Small intestine (tissue), 7 donors: ENCODE data around the gene MOSPD3. TPM values are rescaled to one million over a fixed set of nuclear protein-coding genes. Genes with fewer than 3 reads are reported as not detected.

Source experiments
- DNase-seq, 2 donors: peaks; one replicate each; pipeline versions ENCODE4 v3.0.0 to v3.0.0-alpha.2; 2013
- FAIRE-seq: peaks from 2 replicates; lab custom pipeline; 2012; peaks lifted over from hg19 to GRCh38; lab: Jason Lieb, UNC
- H3K27ac ChIP-seq, 3 donors: one replicate each; pipeline ENCODE4 v1.5.1; 2013; ENCODE audit warnings: low read length in 2 of 3, mild to moderate bottlenecking in 2 of 3, control low read depth in 1 of 3, inconsistent platforms in 1 of 3, low read depth in 1 of 3, moderate library complexity in 1 of 3
- H3K27me3 ChIP-seq, 3 donors: one replicate each; pipeline ENCODE4 v1.6.1; 2013; ENCODE audit warnings: low read length in 3 of 3, inconsistent platforms in 1 of 3; ENCODE audit not compliant: control insufficient read depth in 3 of 3, insufficient read depth in 3 of 3
- H3K36me3 ChIP-seq, 3 donors: one replicate each; pipeline ENCODE4 v1.6.1; 2013; ENCODE audit warnings: low read length in 3 of 3, inconsistent platforms in 1 of 3, low read depth in 1 of 3, mild to moderate bottlenecking in 1 of 3, moderate library complexity in 1 of 3; ENCODE audit not compliant: control insufficient read depth in 3 of 3, insufficient read depth in 2 of 3
- H3K4me1 ChIP-seq, 3 donors: one replicate each; pipeline ENCODE4 v1.6.1; 2013; ENCODE audit warnings: low read length in 2 of 3, inconsistent platforms in 1 of 3, low read depth in 1 of 3, mild to moderate bottlenecking in 1 of 3, moderate library complexity in 1 of 3; ENCODE audit not compliant: control insufficient read depth in 3 of 3, insufficient read depth in 2 of 3
- H3K4me3 ChIP-seq, 3 donors: one replicate each; pipeline ENCODE4 v1.5.1; 2013; ENCODE audit warnings: low read length in 3 of 3, control low read depth in 1 of 3, inconsistent platforms in 1 of 3, low read depth in 1 of 3, mild to moderate bottlenecking in 1 of 3, moderate library complexity in 1 of 3
- H3K9me3 ChIP-seq, 2 donors: one replicate each; pipeline ENCODE4 v1.6.1; 2013; ENCODE audit warnings: low read depth in 1 of 2, low read length in 1 of 2; ENCODE audit not compliant: control insufficient read depth in 2 of 2, insufficient read depth in 1 of 2
- WGBS, 3 donors: extraction: QIAGEN DNeasy Blood & Tissue Kit; methylation state at CpG; one replicate each; pipeline ENCODE4 v1.1.7; 2013; 5-methylcytosine and 5-hydroxymethylcytosine counted together
- polyA plus RNA-seq, 4 donors: library from polyadenylated mRNA; stranded (reverse) in 3 of 4; unstranded in 1 of 4; fragments of 200-250 nt in 3 of 4; fragments of 120-200 nt in 1 of 4; gene quantifications; one replicate each; pipeline versions ENCODE4 v1.2.1 to v1.2.3, GENCODE V29; 2013
- donor health status: healthy with polysubstance abuse.
- donor health status: control.
- donor health status: control.
- donor health status: Bipolar disorder and iron deficiency.
- donor health status: healthy.

MOSPD3 gene
- polyA plus RNA-seq, 4 donors = 8.4 to 14.9 (median 10.6) TPM

DNA sequence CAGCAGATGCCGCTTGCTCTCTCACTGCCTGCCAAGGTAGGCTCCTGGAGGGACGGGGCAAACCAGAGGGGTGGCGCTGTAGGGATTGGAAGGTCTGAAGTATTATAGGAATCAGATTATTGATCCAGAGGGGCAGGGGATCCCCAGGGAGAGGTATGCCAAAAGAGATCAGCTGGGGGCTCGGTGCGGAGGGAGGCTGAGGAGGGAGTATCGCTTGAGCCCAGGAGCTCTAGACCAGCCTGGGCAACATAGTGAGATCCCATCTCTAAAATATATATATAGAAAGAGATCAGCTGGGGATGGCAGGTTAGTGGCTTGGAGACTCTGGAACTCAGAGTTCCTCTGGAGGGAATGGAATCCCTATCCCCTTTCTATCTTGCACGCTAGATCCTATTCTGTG, 17.2 kb upstream of the MOSPD3 start:
- Histone ChIP-seq H3K27ac (no peak overlapping the region), H3K4me1 (peaks cover 0 to 10% (median 0%) of the 10 kb centered on the region in 3 donors), H3K4me3 (no peak overlapping the region), H3K27me3 (peaks cover 0 to 2% (median 0%) of the 10 kb centered on the region in 3 donors), H3K36me3 (peaks cover 0 to 4% (median 0%) of the 10 kb centered on the region in 3 donors), H3K9me3 (no peaks in the 10 kb centered on the region)
- FAIRE-seq (no peak), DNase-seq (no peak)
- 92 to 96% (median 94%) methylated on average over 7 of the region's 7 CpGs for WGBS, 3 donors

DNA sequence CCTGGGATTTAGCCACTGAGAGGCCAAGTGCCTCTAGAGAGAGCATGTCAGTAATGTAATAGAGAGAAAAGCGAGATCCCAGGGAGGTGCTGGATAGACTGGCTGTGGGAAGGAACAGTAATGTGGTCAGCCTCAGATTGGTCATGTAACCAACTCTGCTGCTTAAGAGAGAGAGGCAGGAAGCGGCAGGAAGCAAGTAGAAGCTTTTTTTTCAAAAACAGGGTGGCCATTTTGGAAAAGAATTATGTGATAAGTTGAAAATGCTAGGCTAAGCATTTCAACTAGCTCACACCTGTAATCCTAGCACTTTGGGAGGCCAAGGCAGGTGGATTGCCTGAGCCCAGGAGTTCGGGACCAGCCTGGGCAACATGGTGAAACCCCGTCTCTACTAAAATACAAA, 13.9 kb upstream of the MOSPD3 start:
- Histone ChIP-seq H3K27me3 (peaks cover 0 to 11% (median 0%) of the 10 kb centered on the region in 3 donors), H3K9me3 (no peaks in the 10 kb centered on the region), H3K36me3 (peaks cover 0 to 2% (median 0%) of the 10 kb centered on the region in 3 donors), H3K27ac (no peak overlapping the region), H3K4me1 (peaks cover 0 to 7% (median 6%) of the 10 kb centered on the region in 3 donors), H3K4me3 (no peak overlapping the region)
- FAIRE-seq (no peak), DNase-seq (no peak)
- WGBS, 3 donors = 87 to 95% (median 90%) methylated on average over 4 of the region's 4 CpGs

DNA sequence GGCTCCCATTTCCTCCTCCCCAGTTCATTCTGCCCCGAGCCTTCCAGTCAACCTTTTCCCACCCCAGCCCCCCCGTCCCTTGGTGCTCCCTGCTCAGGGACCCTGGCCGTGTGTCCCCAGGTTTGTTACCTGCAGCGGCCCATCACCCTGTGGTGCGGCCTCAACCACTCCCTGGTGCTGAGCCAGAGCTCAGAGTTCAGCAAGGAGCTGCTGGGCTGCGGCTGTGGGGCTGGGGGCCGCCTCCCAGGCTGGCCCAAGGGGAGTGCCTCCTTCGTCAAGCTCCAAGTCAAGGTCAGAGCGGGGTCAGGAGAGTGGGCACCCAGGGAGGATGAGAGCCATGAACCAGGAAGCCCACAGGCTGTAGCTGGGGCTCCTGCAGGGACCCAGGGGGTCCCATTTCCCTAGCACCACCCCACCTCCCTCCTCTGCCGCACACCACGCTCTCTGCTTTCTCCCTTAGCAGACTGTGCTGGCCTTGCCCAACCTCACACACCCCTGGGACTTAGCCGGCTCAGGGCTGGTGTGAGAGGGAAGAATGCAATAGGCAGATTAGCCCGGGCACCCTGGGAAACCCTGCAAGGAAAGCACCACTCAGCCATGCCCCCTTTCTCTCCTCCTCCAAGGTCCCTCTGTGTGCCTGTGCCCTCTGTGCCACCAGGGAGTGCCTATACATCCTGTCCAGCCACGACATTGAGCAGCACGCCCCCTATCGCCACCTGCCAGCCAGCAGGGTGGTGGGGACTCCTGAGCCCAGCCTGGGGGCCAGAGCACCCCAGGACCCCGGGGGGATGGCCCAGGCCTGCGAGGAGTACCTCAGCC, 12.2 kb upstream of the MOSPD3 start:
- Histone ChIP-seq H3K27ac (no peak overlapping the region), H3K9me3 (no peaks in the 10 kb centered on the region), H3K36me3 (no peaks in the 10 kb centered on the region), H3K4me3 (no peak overlapping the region), H3K27me3 (peaks cover 0 to 26% (median 0%) of the 10 kb centered on the region in 3 donors), H3K4me1 (peaks cover 0 to 22% (median 6%) of the 10 kb centered on the region in 3 donors)
- DNase-seq (peak in 1 of 2 donors; percentile 42), FAIRE-seq (no peak)
- 31 to 61% (median 51%) methylated on average over 18 of the region's 18 CpGs for WGBS, 3 donors

DNA sequence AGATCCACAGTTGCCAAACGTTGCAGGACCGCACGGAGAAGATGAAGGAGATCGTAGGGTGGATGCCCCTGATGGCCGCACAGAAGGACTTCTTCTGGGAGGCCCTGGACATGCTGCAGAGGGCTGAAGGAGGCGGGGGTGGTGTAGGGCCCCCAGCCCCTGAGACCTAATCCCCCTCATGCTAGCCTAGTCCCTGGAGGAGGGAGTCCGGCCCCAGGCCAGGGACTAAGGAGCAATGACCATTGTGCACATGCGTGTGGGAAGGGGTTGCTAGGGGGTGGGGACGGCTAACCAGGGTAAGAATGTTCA, 11.7 kb upstream of the MOSPD3 start:
- peaks cover 0 to 31% (median 0%) of the 10 kb centered on the region in 3 donors for H3K27me3 ChIP-seq
- H3K4me3 ChIP-seq = no peak overlapping the region
- WGBS, 3 donors = 77 to 91% (median 79%) methylated on average over 9 of the region's 9 CpGs
- peaks cover 0 to 27% (median 6%) of the 10 kb centered on the region in 3 donors for H3K4me1 ChIP-seq
- H3K36me3 ChIP-seq = no peaks in the 10 kb centered on the region
- H3K9me3 ChIP-seq = no peaks in the 10 kb centered on the region
- FAIRE-seq = no peak
- no peak overlapping the region for H3K27ac ChIP-seq
- DNase-seq = no peak

DNA sequence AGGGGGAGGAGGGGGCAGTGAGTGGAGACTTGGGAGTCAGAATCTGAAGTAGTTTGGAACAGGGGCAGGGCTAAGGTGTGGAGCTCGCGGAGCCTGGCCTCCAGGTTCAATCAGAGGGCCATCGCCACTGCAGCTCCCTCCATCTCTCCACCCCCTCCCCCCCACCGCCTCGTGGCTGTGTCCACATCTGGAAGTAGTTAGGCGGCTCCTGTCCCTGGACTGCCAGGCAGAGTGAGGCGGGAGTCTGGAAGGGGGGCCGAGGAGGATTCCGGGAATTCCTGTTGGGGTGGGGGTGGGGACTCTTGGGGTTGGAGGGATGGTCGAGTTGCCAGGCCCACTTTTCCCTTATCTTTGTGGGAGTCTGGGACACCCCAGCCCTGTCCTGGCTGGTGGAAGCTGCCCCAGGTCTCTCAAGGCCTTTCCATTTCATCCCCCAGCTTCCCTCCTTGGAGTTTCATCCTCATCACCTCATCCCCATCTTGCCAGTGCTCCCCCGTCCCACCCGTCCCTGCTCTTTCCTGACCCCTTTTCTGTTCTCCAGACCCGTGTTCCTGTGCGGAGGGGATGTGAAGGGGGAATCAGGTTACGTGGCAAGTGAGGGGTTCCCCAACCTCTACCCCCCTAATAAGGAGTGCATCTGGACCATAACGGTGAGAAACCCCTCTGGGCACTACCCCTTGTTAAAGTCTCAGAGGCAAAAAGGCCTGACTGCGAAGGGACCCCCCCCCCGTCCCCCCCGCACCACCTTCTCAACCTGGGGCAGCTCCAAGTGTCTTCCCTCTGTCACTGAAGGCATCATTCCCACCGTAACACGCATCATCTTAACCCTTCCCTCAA, 9.2 kb upstream of the MOSPD3 start:
- H3K4me3 ChIP-seq = peak overlapping the region in 1 of 3 donors; percentile 18
- WGBS, 3 donors = 28 to 49% (median 39%) methylated on average over 19 to 21 of the region's 21 CpGs
- no peak for FAIRE-seq

DNA sequence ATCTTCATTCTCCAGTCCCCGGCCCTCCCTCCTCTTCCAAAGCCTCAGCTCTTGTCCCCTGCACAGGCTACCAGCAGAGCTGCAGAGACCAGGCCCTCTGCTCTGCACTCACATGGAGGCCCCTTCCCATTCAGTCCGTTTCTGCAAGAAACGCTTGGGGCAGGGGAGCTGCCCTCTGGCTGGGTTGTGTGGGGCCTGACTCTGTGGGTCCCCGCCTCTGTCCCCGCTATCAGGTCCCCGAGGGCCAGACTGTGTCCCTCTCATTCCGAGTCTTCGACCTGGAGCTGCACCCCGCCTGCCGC, 8.7 kb upstream of the MOSPD3 start:
- FAIRE-seq (no peak), DNase-seq (no peak)
- Histone ChIP-seq H3K9me3 (no peaks in the 10 kb centered on the region), H3K4me1 (peaks cover 0 to 28% (median 6%) of the 10 kb centered on the region in 3 donors), H3K27ac (peak overlapping the region in 2 of 3 donors; percentile 50 to 74), H3K36me3 (peaks cover 0 to 6% (median 0%) of the 10 kb centered on the region in 3 donors), H3K4me3 (peak overlapping the region in 2 of 3 donors; percentile 18 to 57), H3K27me3 (peaks cover 0 to 50% (median 0%) of the 10 kb centered on the region in 3 donors)
- 5 to 14% (median 9%) methylated on average over 10 of the region's 10 CpGs for WGBS, 3 donors

More for the DNA sequence above, 9.2 kb upstream of the MOSPD3 start:
- DNase-seq = peak in 1 of 2 donors; percentile 46
- no peaks in the 10 kb centered on the region for H3K9me3 ChIP-seq
- H3K27ac ChIP-seq = peak overlapping the region in 2 of 3 donors; percentile 50 to 74
- peaks cover 0 to 50% (median 0%) of the 10 kb centered on the region in 3 donors for H3K27me3 ChIP-seq
- peaks cover 0 to 28% (median 6%) of the 10 kb centered on the region in 3 donors for H3K4me1 ChIP-seq
- H3K36me3 ChIP-seq = peaks cover 0 to 6% (median 0%) of the 10 kb centered on the region in 3 donors

DNA sequence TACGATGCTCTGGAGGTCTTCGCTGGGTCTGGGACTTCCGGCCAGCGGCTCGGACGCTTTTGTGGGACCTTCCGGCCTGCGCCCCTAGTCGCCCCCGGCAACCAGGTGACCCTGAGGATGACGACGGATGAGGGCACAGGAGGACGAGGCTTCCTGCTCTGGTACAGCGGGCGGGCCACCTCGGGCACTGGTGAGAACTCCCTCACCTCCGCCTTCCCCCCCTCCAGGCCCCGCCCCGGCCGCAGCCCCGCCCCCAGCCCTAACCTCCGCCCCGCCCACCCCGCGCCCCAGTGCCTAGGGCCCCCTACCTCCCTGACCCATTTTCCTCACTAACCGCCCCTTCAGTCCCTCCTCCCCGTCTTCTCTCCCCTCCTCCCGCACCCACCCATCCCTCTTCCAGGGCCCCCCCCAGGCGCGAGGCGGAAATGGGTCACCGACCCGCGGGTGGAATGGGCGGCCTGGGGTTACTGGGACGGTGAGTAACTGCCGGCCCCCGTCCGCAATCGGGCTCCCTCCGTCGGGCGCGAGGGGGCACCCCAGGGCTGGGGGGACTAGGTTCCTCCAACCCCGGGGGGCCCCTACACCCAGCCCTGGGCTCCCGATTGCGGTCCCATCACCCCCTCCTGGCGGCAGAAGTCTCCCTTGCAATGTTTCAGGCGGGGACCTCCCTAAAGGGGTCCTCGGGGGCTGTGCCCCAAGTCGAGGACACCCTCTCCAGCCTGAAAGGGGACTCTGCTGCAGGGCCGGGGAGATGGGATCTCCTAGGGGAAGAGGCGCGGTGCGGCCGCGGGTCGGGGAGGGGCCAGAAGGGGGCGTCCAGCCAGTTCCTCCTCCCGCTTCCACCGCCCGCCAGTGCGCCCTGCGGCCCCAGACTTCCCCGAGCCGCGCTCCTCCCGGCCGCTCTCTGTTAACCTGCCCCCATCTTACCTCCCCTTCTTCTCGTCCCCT, 8.0 kb upstream of the MOSPD3 start:
- Histone ChIP-seq H3K4me3 (peak overlapping the region; percentile 56 to 73 (median 57)), H3K9me3 (no peaks in the 10 kb centered on the region), H3K27me3 (peaks cover 0 to 50% (median 0%) of the 10 kb centered on the region in 3 donors), H3K27ac (peak overlapping the region in 2 of 3 donors; percentile 60 to 74), H3K4me1 (peaks cover 0 to 28% (median 6%) of the 10 kb centered on the region in 3 donors), H3K36me3 (peaks cover 0 to 6% (median 0%) of the 10 kb centered on the region in 3 donors)
- FAIRE-seq = no peak
- WGBS, 3 donors = 0 to 1% (median 1%) methylated on average over 35 to 69 of the region's 70 CpGs
- peak; percentile 58 to 73 for DNase-seq
